Vagina (tissue), 2 donors: ENCODE results near the gene CCDC82.

Source experiments
- CTCF ChIP-seq, 3 experiments: fragments of 450-650 bp in 2 of 3; fragments of 200-600 bp in 1 of 3; sonication (generic) in 1 of 3; IDR thresholded peaks; one replicate each; pipeline ENCODE4 v1.5.1; 2017 to 2019; ENCODE audit warnings: antibody characterized with exemption in 3 of 3, mild to moderate bottlenecking in 2 of 3, moderate library complexity in 2 of 3
- POLR2A ChIP-seq, 2 donors: fragments of 450-650 bp; IDR thresholded peaks; one replicate each; pipeline ENCODE4 v1.6.1; 2017; ENCODE audit warnings: antibody characterized with exemption in 2 of 2, mild to moderate bottlenecking in 2 of 2, moderate library complexity in 2 of 2
- POLR2AphosphoS5 ChIP-seq, 2 donors: sonication (generic); formaldehyde crosslinking; IDR thresholded peaks; one replicate each; pipeline ENCODE4 v1.9.0; 2017; ENCODE audit warnings: antibody characterized with exemption in 2 of 2, mild to moderate bottlenecking in 2 of 2, low read depth in 1 of 2; ENCODE audit not compliant: insufficient read depth in 1 of 2

GRCh38 chr11:96330511-96330859, 59.2 kb downstream of the CCDC82 start:
- TF ChIP-seq POLR2AphosphoS5 (IDR thresholded peaks at IDR 0.05; ENCODE audit: insufficient read depth in 1 of 2, low read depth in 1 of 2) (no peak), CTCF (IDR thresholded peaks at IDR 0.05) (no peak), POLR2A (IDR thresholded peaks at IDR 0.05) (no peak)
